SK-N-SH (cell line): ENCODE measurements around the gene RIMOC1. TPM values are rescaled to one million over a fixed set of nuclear protein-coding genes. Genes with fewer than 3 reads are reported as not detected.

ENCODE experiments used
- CTCF ChIA-PET: fragments of 300-600, 350-600 bp; formaldehyde crosslinking; extraction: SDS; loops from one replicate; lab custom pipeline; 2021; lab: Yijun Ruan, JAX
- POLR2A ChIA-PET: fragments of 350-600 bp; sonication (Branson Sonifier 250); formaldehyde crosslinking; extraction: SDS; loops from one replicate; lab custom pipeline; 2020; ENCODE audit warnings: antibody characterized with exemption, inconsistent platforms; lab: Yijun Ruan, JAX
- DNase-seq: peaks from one replicate; pipeline ENCODE4 v3.0.0; 2012
- H2AFZ ChIP-seq: fragments of 200-600 bp; sonication (generic); 2 replicates; pipeline ENCODE4 v1.8.1; 2016; ENCODE audit warnings: antibody characterized with exemption, mild to moderate bottlenecking, low read depth
- H3F3A ChIP-seq: fragments of 200-600 bp; sonication (generic); replicated peaks from 2 replicates; pipeline ENCODE3; 2016; ENCODE audit warnings: antibody characterized with exemption, mild to moderate bottlenecking; ENCODE audit not compliant: insufficient read depth
- H3K27ac ChIP-seq, 2 experiments: fragments of 200-500 bp in 1 of 2; fragments of 200-600 bp in 1 of 2; sonication (Bioruptor generic) in 1 of 2; sonication (generic), shearing (Covaris generic) in 1 of 2; 2 replicates each; pipeline versions ENCODE4 v1.5.1 to v1.6.1; 2014 to 2016; ENCODE audit warnings: low read depth in 2 of 2, inconsistent platforms in 1 of 2, low read length in 1 of 2, mild to moderate bottlenecking in 1 of 2, mixed read lengths in 1 of 2
- H3K27me3 ChIP-seq: fragments of 200-600 bp; sonication (generic), shearing (Covaris generic); 2 replicates; pipeline ENCODE4 v1.6.1; 2016; ENCODE audit warnings: mixed run types; ENCODE audit not compliant: insufficient read depth
- H3K36me3 ChIP-seq, 2 experiments: fragments of 200-500 bp in 1 of 2; fragments of 200-600 bp in 1 of 2; sonication (Bioruptor generic) in 1 of 2; sonication (generic) in 1 of 2; replicated peaks in 1 of 2; 2 replicates each; pipeline versions ENCODE3 to v1.5.1; 2014 to 2016; ENCODE audit warnings: low read length in 1 of 2, mild to moderate bottlenecking in 1 of 2; ENCODE audit not compliant: insufficient read depth in 2 of 2, control insufficient read depth in 1 of 2
- H3K4me1 ChIP-seq, 2 experiments: fragments of 200-500 bp in 1 of 2; fragments of 200-600 bp in 1 of 2; sonication (Bioruptor generic) in 1 of 2; sonication (generic), shearing (Covaris generic) in 1 of 2; 2 replicates each; pipeline versions ENCODE4 v1.5.1 to v1.6.1; 2014 to 2016; ENCODE audit warnings: low read depth in 1 of 2, low read length in 1 of 2, mixed run types in 1 of 2; ENCODE audit not compliant: insufficient read depth in 2 of 2, control insufficient read depth in 1 of 2
- H3K4me2 ChIP-seq: fragments of 200-600 bp; sonication (generic), shearing (Covaris generic); 2 replicates; pipeline ENCODE4 v1.6.1; 2017; ENCODE audit warnings: mixed run types
- H3K4me3 ChIP-seq, 2 experiments: fragments of 200-500 bp in 1 of 2; fragments of 200-600 bp in 1 of 2; sonication (Bioruptor generic) in 1 of 2; sonication (generic), shearing (Covaris generic) in 1 of 2; 2 replicates each; pipeline versions ENCODE4 v1.5.1 to v1.8.1; 2014 to 2016; ENCODE audit warnings: low read depth in 2 of 2, inconsistent platforms in 1 of 2, low read length in 1 of 2, mild to moderate bottlenecking in 1 of 2, mixed read lengths in 1 of 2, moderate library complexity in 1 of 2
- H3K79me2 ChIP-seq: fragments of 200-600 bp; sonication (generic); 2 replicates; pipeline ENCODE4 v1.8.1; 2017; ENCODE audit warnings: mild to moderate bottlenecking; ENCODE audit not compliant: insufficient read depth
- H3K9ac ChIP-seq: fragments of 200-600 bp; sonication (generic); 2 replicates; pipeline ENCODE4 v1.6.1; 2017; ENCODE audit warnings: mixed run types
- H3K9me2 ChIP-seq: fragments of 200-600 bp; sonication (generic); 2 replicates; pipeline ENCODE4 v1.6.1; 2017; ENCODE audit warnings: mixed run types
- H3K9me3 ChIP-seq: fragments of 200-600 bp; sonication (generic); 2 replicates; pipeline ENCODE4 v1.6.1; 2017; ENCODE audit warnings: mixed run types, mild to moderate bottlenecking, moderate library complexity
- H4K20me1 ChIP-seq: fragments of 200-600 bp; sonication (generic); 2 replicates; pipeline ENCODE4 v1.6.1; 2017; ENCODE audit warnings: mild to moderate bottlenecking, mixed run types; ENCODE audit not compliant: insufficient read depth
- ELF1 ChIP-seq: IDR thresholded peaks from 2 replicates; pipeline ENCODE4 v1.4.0; 2012
- EP300 ChIP-seq, 2 experiments: IDR thresholded peaks; 2 replicates each; pipeline versions ENCODE4 v1.4.0 to v1.6.1; 2012; ENCODE audit warnings: borderline replicate concordance in 1 of 2, low read depth in 1 of 2, low read length in 1 of 2
- EZH2phosphoT487 ChIP-seq: fragments of 200-600 bp; sonication (generic); IDR thresholded peaks from 2 replicates; pipeline ENCODE4 v1.6.1; 2017; ENCODE audit warnings: low read depth, mixed run types, mild to moderate bottlenecking, antibody characterized with exemption, moderate library complexity, borderline replicate concordance
- FOSL2 ChIP-seq: IDR thresholded peaks from 2 replicates; pipeline ENCODE4 v1.4.0; 2012; ENCODE audit warnings: low read depth, mild to moderate bottlenecking, moderate library complexity, borderline replicate concordance
- GABPA ChIP-seq: IDR thresholded peaks from 2 replicates; pipeline ENCODE4 v1.4.0; 2012; ENCODE audit warnings: low read depth, mild to moderate bottlenecking
- GATA2 ChIP-seq: sonication (generic); formaldehyde crosslinking; IDR thresholded peaks from 2 replicates; pipeline ENCODE4 v1.5.0; 2020; ENCODE audit warnings: mild to moderate bottlenecking, missing genetic modification reagents
- JUND ChIP-seq: IDR thresholded peaks from 2 replicates; pipeline ENCODE4 v1.4.0; 2012
- MEF2A ChIP-seq: IDR thresholded peaks from 2 replicates; pipeline ENCODE4 v1.4.0; 2012; ENCODE audit warnings: low read depth, borderline replicate concordance
- MXI1 ChIP-seq: IDR thresholded peaks from 2 replicates; pipeline ENCODE4 v1.6.1; 2012; ENCODE audit warnings: mild to moderate bottlenecking, low read depth, low read length, improper control_type of control experiment
- POLR2AphosphoS5 ChIP-seq: IDR thresholded peaks from 2 replicates; pipeline ENCODE4 v1.6.1; 2012; ENCODE audit warnings: low read depth, low read length
- SIN3A ChIP-seq: IDR thresholded peaks from 2 replicates; pipeline ENCODE4 v1.6.1; 2012; ENCODE audit warnings: low read depth, mild to moderate bottlenecking, low read length, moderate library complexity, borderline replicate concordance
- TCF12 ChIP-seq: IDR thresholded peaks from 2 replicates; pipeline ENCODE4 v1.4.0; 2012
- TEAD4 ChIP-seq: IDR thresholded peaks from 2 replicates; pipeline ENCODE4 v1.4.0; 2012; ENCODE audit warnings: mild to moderate bottlenecking, borderline replicate concordance; ENCODE audit not compliant: insufficient read depth
- USF1 ChIP-seq: IDR thresholded peaks from 2 replicates; pipeline ENCODE4 v1.4.0; 2012; ENCODE audit warnings: low read depth, borderline replicate concordance
- WGBS: methylation state at CpG from one replicate; pipeline ENCODE4 v1.1.6; 2017; ENCODE audit warnings: low lambda C conversion rate; 5-methylcytosine and 5-hydroxymethylcytosine counted together
- polyA plus RNA-seq, 3 experiments: library from polyadenylated mRNA; depleted of rRNA; stranded (reverse); fragments of >200 nt; gene quantifications; 2 replicates each; pipeline ENCODE4 v1.2.3, GENCODE V29; 2012
- TF ChIP-seq, protein P1 (sequence below): fragments of 150-350 bp; IDR thresholded peaks from 2 replicates; pipeline ENCODE4 v1.6.1; 2017; ENCODE audit warnings: antibody characterized with exemption, low read length, low read depth, borderline replicate concordance
- TF ChIP-seq, protein P2 (sequence below): IDR thresholded peaks from 2 replicates; pipeline ENCODE4 v1.4.0; 2012; ENCODE audit warnings: low read depth

Gene RIMOC1
- polyA plus RNA-seq, 1 of the 3 experiments (the other 2 are of a cell fraction): 6.5 TPM

GRCh38 chr5:41874512-41875060 lies 29.6 kb upstream of the RIMOC1 start:
- Histone ChIP-seq H3K27ac (no peak overlapping the region), H3K4me2 (no peak overlapping the region), H4K20me1 (no peaks in the 10 kb centered on the region), H2AFZ (no peak overlapping the region), H3K9me2 (no peaks in the 10 kb centered on the region), H3K9me3 (no peaks in the 10 kb centered on the region), H3K9ac (no peak overlapping the region), H3K27me3 (no peaks in the 10 kb centered on the region), H3K4me1 (peaks cover 6% of the 10 kb centered on the region in 2 experiments; a peak in 1 of 4 replicates), H3F3A (peaks cover 4% of the 10 kb centered on the region), H3K36me3 (no peaks in the 10 kb centered on the region), H3K79me2 (no peaks in the 10 kb centered on the region), H3K4me3 (no peak overlapping the region)
- no peak for TF ChIP-seq ELF1
- no peak for TF ChIP-seq JUND
- no peak for TF ChIP-seq FOSL2
- ChIA-PET POLR2A (no interaction called here), CTCF (interaction anchor here (2.7 kb wide), 1 partner anchor 19 kb away, joined by 8 read pairs; no protein-coding TSS in a partner anchor)
- no peak for DNase-seq

GRCh38 chr5:41875121-41875520 lies 29.0 kb upstream of the RIMOC1 start:
- H3K9me3 ChIP-seq: no peaks in the 10 kb centered on the region
- POLR2A ChIA-PET: no interaction called here
- CTCF ChIA-PET: interaction anchor here (2.7 kb wide), 1 partner anchor 19 kb away, joined by 8 read pairs; no protein-coding TSS in a partner anchor

GRCh38 chr5:41876678-41877077 lies 27.5 kb upstream of the RIMOC1 start:
- H4K20me1 ChIP-seq: no peaks in the 10 kb centered on the region
- H3F3A ChIP-seq: peaks cover 4% of the 10 kb centered on the region
- CTCF ChIA-PET: interaction anchor here (1.1 to 2.7 kb wide), 2 partner anchors 21 to 128 kb away, joined by 4 to 8 read pairs; no protein-coding TSS in a partner anchor
- no peak overlapping the region for H3K9ac ChIP-seq
- no peaks in the 10 kb centered on the region for H3K27me3 ChIP-seq
- H3K9me3 ChIP-seq: no peaks in the 10 kb centered on the region
- POLR2A ChIA-PET: no interaction called here
- no peaks in the 10 kb centered on the region for H3K36me3 ChIP-seq
- no peak overlapping the region for H2AFZ ChIP-seq
- H3K4me2 ChIP-seq: no peak overlapping the region
- no peaks in the 10 kb centered on the region for H3K4me1 ChIP-seq
- no peak for DNase-seq
- no peaks in the 10 kb centered on the region for H3K79me2 ChIP-seq
- no peaks in the 10 kb centered on the region for H3K9me2 ChIP-seq
- no peak overlapping the region for H3K4me3 ChIP-seq
- 17% methylated on average over 2 of the region's 2 CpGs for WGBS
- H3K27ac ChIP-seq: no peak overlapping the region
- TF ChIP-seq SIN3A: no peak
- TF ChIP-seq, all 33 proteins: peak for 0

More at GRCh38 chr5:41875121-41875520, 29.0 kb upstream of the RIMOC1 start:
- peaks cover 4% of the 10 kb centered on the region for H3F3A ChIP-seq
- no peak overlapping the region for H3K27ac ChIP-seq
- TF ChIP-seq MEF2A: no peak
- TF ChIP-seq EP300 (IDR thresholded peaks at IDR 0.05; ENCODE audit: borderline replicate concordance in 1 of 2, low read depth in 1 of 2, low read length in 1 of 2): no peak
- TF ChIP-seq, all 33 proteins: peak for 0
- Histone ChIP-seq H3K4me1 (peaks cover 6% of the 10 kb centered on the region in 2 experiments; a peak in 1 of 4 replicates), H3K79me2 (no peaks in the 10 kb centered on the region), H3K9me2 (no peaks in the 10 kb centered on the region), H2AFZ (no peak overlapping the region), H4K20me1 (no peaks in the 10 kb centered on the region), H3K4me3 (no peak overlapping the region), H3K9ac (no peak overlapping the region), H3K27me3 (no peaks in the 10 kb centered on the region), H3K36me3 (no peaks in the 10 kb centered on the region), H3K4me2 (no peak overlapping the region)
- no peak for DNase-seq

DNA sequence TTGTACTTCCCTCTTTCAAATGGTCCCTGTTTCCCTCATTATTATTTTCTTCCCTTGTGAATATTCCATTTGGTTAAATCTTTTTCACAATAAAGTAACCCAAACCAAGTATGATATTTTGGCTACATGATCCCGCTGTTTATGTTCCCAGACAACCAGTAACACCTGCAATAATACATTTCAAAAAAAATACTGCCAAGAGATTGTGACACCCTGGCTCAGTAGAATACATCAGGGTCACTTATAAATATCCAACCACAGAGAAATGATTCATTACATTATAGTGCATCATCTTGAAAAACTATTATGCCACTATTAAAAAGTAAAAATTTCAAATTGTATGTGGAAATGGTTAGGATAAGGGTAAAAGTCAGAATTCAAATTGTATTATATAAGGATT lies 26.7 kb upstream of the RIMOC1 start:
- H3K9me3 ChIP-seq: no peaks in the 10 kb centered on the region
- no peak overlapping the region for H3K27ac ChIP-seq
- no peaks in the 10 kb centered on the region for H3F3A ChIP-seq
- H3K36me3 ChIP-seq: no peaks in the 10 kb centered on the region
- H3K9ac ChIP-seq: no peak overlapping the region
- no peak overlapping the region for H3K4me2 ChIP-seq
- POLR2A ChIA-PET: no interaction called here
- no peaks in the 10 kb centered on the region for H3K4me1 ChIP-seq
- no peaks in the 10 kb centered on the region for H3K27me3 ChIP-seq
- H3K9me2 ChIP-seq: no peaks in the 10 kb centered on the region
- H3K79me2 ChIP-seq: no peaks in the 10 kb centered on the region
- DNase-seq: no peak
- CTCF ChIA-PET: interaction anchor here (0.9 kb wide), 1 partner anchor 48 kb away, joined by 3 read pairs; the partner anchor contains the start of gene FBXO4
- no peak overlapping the region for H2AFZ ChIP-seq
- H3K4me3 ChIP-seq: no peak overlapping the region
- 62% methylated on average over 1 of the region's 1 CpG for WGBS
- no peaks in the 10 kb centered on the region for H4K20me1 ChIP-seq
- TF ChIP-seq MXI1: no peak
- TF ChIP-seq GATA2: no peak
- no peak for TF ChIP-seq FOSL2
- TF ChIP-seq USF1: no peak
- TF ChIP-seq GABPA: no peak
- TF ChIP-seq TCF12: no peak
- TF ChIP-seq TEAD4: no peak
- TF ChIP-seq, protein P1, sequence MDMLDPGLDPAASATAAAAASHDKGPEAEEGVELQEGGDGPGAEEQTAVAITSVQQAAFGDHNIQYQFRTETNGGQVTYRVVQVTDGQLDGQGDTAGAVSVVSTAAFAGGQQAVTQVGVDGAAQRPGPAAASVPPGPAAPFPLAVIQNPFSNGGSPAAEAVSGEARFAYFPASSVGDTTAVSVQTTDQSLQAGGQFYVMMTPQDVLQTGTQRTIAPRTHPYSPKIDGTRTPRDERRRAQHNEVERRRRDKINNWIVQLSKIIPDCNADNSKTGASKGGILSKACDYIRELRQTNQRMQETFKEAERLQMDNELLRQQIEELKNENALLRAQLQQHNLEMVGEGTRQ: no peak
- TF ChIP-seq, protein P2, sequence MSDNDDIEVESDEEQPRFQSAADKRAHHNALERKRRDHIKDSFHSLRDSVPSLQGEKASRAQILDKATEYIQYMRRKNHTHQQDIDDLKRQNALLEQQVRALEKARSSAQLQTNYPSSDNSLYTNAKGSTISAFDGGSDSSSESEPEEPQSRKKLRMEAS: no peak
- TF ChIP-seq MEF2A: no peak
- TF ChIP-seq EZH2phosphoT487: no peak
- no peak for TF ChIP-seq POLR2AphosphoS5
